ENCODE results near the gene BMF.
"Not testable (repeated sequence)": the region's sequence is repeated elsewhere in the genome, so short reads cannot be mapped to it uniquely, and the experiment has no call there.

BMF gene

GRCh38 chr15:40149339-40149738, 40.7 kb upstream of the BMF start:
- no peak overlapping the region for H3K4me2 ChIP-seq (ENCODE audit: low read depth, low read length, poor library complexity, severe bottlenecking)
- H2AFZ ChIP-seq (ENCODE audit: low read depth, low read length, severe bottlenecking) = no peak overlapping the region
- H3K27me3 ChIP-seq (ENCODE audit: low read length) = no peaks in the 10 kb centered on the region
- no peaks in the 10 kb centered on the region for H3F3A ChIP-seq (ENCODE audit: insufficient read depth)
- H3K9me2 ChIP-seq (replicated peaks; ENCODE audit: insufficient read depth, low read length) = no peaks in the 10 kb centered on the region
- TF ChIP-seq, protein P1, sequence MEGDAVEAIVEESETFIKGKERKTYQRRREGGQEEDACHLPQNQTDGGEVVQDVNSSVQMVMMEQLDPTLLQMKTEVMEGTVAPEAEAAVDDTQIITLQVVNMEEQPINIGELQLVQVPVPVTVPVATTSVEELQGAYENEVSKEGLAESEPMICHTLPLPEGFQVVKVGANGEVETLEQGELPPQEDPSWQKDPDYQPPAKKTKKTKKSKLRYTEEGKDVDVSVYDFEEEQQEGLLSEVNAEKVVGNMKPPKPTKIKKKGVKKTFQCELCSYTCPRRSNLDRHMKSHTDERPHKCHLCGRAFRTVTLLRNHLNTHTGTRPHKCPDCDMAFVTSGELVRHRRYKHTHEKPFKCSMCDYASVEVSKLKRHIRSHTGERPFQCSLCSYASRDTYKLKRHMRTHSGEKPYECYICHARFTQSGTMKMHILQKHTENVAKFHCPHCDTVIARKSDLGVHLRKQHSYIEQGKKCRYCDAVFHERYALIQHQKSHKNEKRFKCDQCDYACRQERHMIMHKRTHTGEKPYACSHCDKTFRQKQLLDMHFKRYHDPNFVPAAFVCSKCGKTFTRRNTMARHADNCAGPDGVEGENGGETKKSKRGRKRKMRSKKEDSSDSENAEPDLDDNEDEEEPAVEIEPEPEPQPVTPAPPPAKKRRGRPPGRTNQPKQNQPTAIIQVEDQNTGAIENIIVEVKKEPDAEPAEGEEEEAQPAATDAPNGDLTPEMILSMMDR (IDR thresholded peaks at IDR 0.05; ENCODE audit: insufficient read depth, low read length, poor library complexity, severe bottlenecking) = no peak
- TF ChIP-seq EZH2phosphoT487 (conservative IDR thresholded peaks at IDR 0.05; ENCODE audit: low read length) = no peak
- no peaks in the 10 kb centered on the region for H3K79me2 ChIP-seq (ENCODE audit: insufficient read depth, low read length)
- H3K36me3 ChIP-seq (ENCODE audit: low read length) = no peaks in the 10 kb centered on the region
- H3K9me3 ChIP-seq (ENCODE audit: insufficient read depth, low read length) = no peaks in the 10 kb centered on the region
- no peaks in the 10 kb centered on the region for H4K20me1 ChIP-seq (ENCODE audit: low read depth, low read length)
- H3K4me3 ChIP-seq (ENCODE audit: insufficient read depth, low read length, poor library complexity, severe bottlenecking) = no peak overlapping the region
- no peak overlapping the region for H3K9ac ChIP-seq (ENCODE audit: low read length)
- no peak overlapping the region for H3K27ac ChIP-seq (ENCODE audit: low read depth, low read length)

DNA sequence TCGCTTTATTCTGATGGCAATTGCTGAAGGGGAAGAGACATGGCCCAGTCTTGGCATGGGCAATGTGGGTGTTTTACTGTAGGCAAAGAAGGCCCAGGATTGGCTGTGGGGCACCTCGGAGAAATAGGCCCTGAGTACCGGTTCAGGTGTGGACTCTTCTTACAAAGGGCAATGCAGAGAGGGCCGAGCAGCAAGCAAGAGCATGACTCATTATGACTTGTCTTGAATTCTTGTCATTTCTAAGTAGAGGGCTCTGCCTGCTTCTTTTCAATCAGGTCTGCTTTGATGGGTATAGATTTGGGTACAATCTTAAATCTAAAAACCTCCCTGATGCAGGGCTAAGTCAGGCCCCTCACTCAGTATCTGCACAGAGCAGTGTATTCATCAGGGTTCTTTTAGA, 37.4 kb upstream of the BMF start:
- TF ChIP-seq EZH2phosphoT487 (conservative IDR thresholded peaks at IDR 0.05; ENCODE audit: low read length) = no peak
- TF ChIP-seq, protein P1 (IDR thresholded peaks at IDR 0.05; ENCODE audit: insufficient read depth, low read length, poor library complexity, severe bottlenecking) = no peak
- H3K4me2 ChIP-seq (ENCODE audit: low read depth, low read length, poor library complexity, severe bottlenecking) = no peak overlapping the region
- no peak overlapping the region for H3K9ac ChIP-seq (ENCODE audit: low read length)

DNA sequence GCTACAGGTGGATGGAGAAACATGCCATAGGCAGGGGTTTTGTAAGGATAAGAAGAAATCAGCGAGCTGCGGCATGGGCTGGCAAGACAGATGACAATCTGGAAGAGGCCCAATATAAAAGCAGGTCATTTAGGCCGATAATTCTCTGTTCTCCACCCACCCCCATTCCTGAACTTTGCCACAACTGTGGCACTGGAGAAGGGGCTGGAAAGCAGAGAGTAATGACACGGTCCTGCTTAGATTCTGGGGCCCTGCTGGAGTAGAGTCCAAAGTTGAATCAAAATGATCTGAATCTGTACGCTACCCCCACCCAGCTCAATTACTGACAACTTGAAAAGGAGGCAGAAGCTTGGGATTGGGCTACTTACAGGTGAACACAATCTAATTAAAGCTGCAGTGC, 33.7 kb upstream of the BMF start:
- Histone ChIP-seq H3K9me2 (replicated peaks; ENCODE audit: insufficient read depth, low read length) (no peaks in the 10 kb centered on the region), H3F3A (ENCODE audit: insufficient read depth) (no peaks in the 10 kb centered on the region), H3K4me2 (ENCODE audit: low read depth, low read length, poor library complexity, severe bottlenecking) (no peak overlapping the region), H4K20me1 (ENCODE audit: low read depth, low read length) (no peaks in the 10 kb centered on the region), H2AFZ (ENCODE audit: low read depth, low read length, severe bottlenecking) (no peak overlapping the region), H3K4me3 (ENCODE audit: insufficient read depth, low read length, poor library complexity, severe bottlenecking) (no peak overlapping the region), H3K27me3 (ENCODE audit: low read length) (no peaks in the 10 kb centered on the region), H3K36me3 (ENCODE audit: low read length) (no peaks in the 10 kb centered on the region), H3K9ac (ENCODE audit: low read length) (no peak overlapping the region), H3K9me3 (ENCODE audit: insufficient read depth, low read length) (no peaks in the 10 kb centered on the region), H3K79me2 (ENCODE audit: insufficient read depth, low read length) (no peaks in the 10 kb centered on the region), H3K27ac (ENCODE audit: low read depth, low read length) (no peak overlapping the region)
- no peak for TF ChIP-seq EZH2phosphoT487 (conservative IDR thresholded peaks at IDR 0.05; ENCODE audit: low read length)
- TF ChIP-seq, protein P1 (IDR thresholded peaks at IDR 0.05; ENCODE audit: insufficient read depth, low read length, poor library complexity, severe bottlenecking) = no peak

More for the DNA sequence above, 37.4 kb upstream of the BMF start:
- Histone ChIP-seq H3K9me3 (ENCODE audit: insufficient read depth, low read length) (no peaks in the 10 kb centered on the region), H3K36me3 (ENCODE audit: low read length) (no peaks in the 10 kb centered on the region), H3K79me2 (ENCODE audit: insufficient read depth, low read length) (no peaks in the 10 kb centered on the region), H3K9me2 (replicated peaks; ENCODE audit: insufficient read depth, low read length) (no peaks in the 10 kb centered on the region), H3F3A (ENCODE audit: insufficient read depth) (no peaks in the 10 kb centered on the region), H2AFZ (ENCODE audit: low read depth, low read length, severe bottlenecking) (no peak overlapping the region), H4K20me1 (ENCODE audit: low read depth, low read length) (no peaks in the 10 kb centered on the region), H3K4me3 (ENCODE audit: insufficient read depth, low read length, poor library complexity, severe bottlenecking) (no peak overlapping the region), H3K27me3 (ENCODE audit: low read length) (no peaks in the 10 kb centered on the region), H3K27ac (ENCODE audit: low read depth, low read length) (no peak overlapping the region)

- H3K4me2 ChIP-seq (ENCODE audit: low read depth, low read length, poor library complexity, severe bottlenecking); H3K9me3 ChIP-seq (ENCODE audit: insufficient read depth, low read length); H3K9me2 ChIP-seq (replicated peaks; ENCODE audit: insufficient read depth, low read length); H3K27ac ChIP-seq (ENCODE audit: low read depth, low read length); H3K36me3 ChIP-seq (ENCODE audit: low read length); H3F3A ChIP-seq (ENCODE audit: insufficient read depth); H3K79me2 ChIP-seq (ENCODE audit: insufficient read depth, low read length); H3K4me3 ChIP-seq (ENCODE audit: insufficient read depth, low read length, poor library complexity, severe bottlenecking); H2AFZ ChIP-seq (ENCODE audit: low read depth, low read length, severe bottlenecking); H3K27me3 ChIP-seq (ENCODE audit: low read length); H3K9ac ChIP-seq (ENCODE audit: low read length); H4K20me1 ChIP-seq (ENCODE audit: low read depth, low read length): not testable (repeated sequence)
Measured at GRCh38 chr15:40138201-40138570, 29.5 kb upstream of the BMF start.

Data from SU-DHL-6 (cell line).